ENCODE measurements around the gene PTPN12. TPM values are rescaled to one million over a fixed set of nuclear protein-coding genes. Genes with fewer than 3 reads are reported as not detected.

PTPN12 gene
- total and polyA plus RNA-seq, 9 donors = 34.9 to 61.3 (median 46.9) TPM

GRCh38 chr7:77684030-77684429 lies 146.9 kb downstream of the PTPN12 start:
- H3K36me3 ChIP-seq (ENCODE audit: control insufficient read depth, insufficient read depth, low read length) = peaks cover 20% of the 10 kb centered on the region
- 36% methylated on average over 7 of the region's 9 CpGs for WGBS (ENCODE audit: insufficient coverage)
- H3K4me3 ChIP-seq (ENCODE audit: low read length) = no peak overlapping the region
- H3K27me3 ChIP-seq (ENCODE audit: control insufficient read depth, insufficient read depth, low read length) = no peaks in the 10 kb centered on the region
- H3K9me3 ChIP-seq (replicated peaks; ENCODE audit: control insufficient read depth, low read depth, low read length) = no peaks in the 10 kb centered on the region
- H3K27ac ChIP-seq (ENCODE audit: low read length) = no peak overlapping the region
- peaks cover 2% of the 10 kb centered on the region for H3K4me1 ChIP-seq (ENCODE audit: control insufficient read depth, insufficient read depth, low read length)
- peak; percentile 64 for DNase-seq

- WGBS (ENCODE audit: insufficient coverage) = 73% methylated on average over 3 of the region's 5 CpGs
- peaks cover 2% of the 10 kb centered on the region for H3K4me1 ChIP-seq (ENCODE audit: control insufficient read depth, insufficient read depth, low read length)
- DNase-seq = no peak
These were observed 148.1 kb downstream of the PTPN12 start for GRCh38 chr7:77685233-77685632.

GRCh38 chr7:77687100-77687746 lies 150.1 kb downstream of the PTPN12 start:
- H3K9me3 ChIP-seq (replicated peaks; ENCODE audit: control insufficient read depth, low read depth, low read length) = no peaks in the 10 kb centered on the region
- no CpG with 5 or more reads among the region's 1 CpG for WGBS (ENCODE audit: insufficient coverage)
- H3K4me1 ChIP-seq (ENCODE audit: control insufficient read depth, insufficient read depth, low read length) = peaks cover 2% of the 10 kb centered on the region
- DNase-seq = no peak
- H3K36me3 ChIP-seq (ENCODE audit: control insufficient read depth, insufficient read depth, low read length) = peaks cover 17% of the 10 kb centered on the region
- no peak overlapping the region for H3K4me3 ChIP-seq (ENCODE audit: low read length)
- H3K27me3 ChIP-seq (ENCODE audit: control insufficient read depth, insufficient read depth, low read length) = no peaks in the 10 kb centered on the region
- no peak overlapping the region for H3K27ac ChIP-seq (ENCODE audit: low read length)

More at GRCh38 chr7:77685233-77685632, 148.1 kb downstream of the PTPN12 start:
- no peak overlapping the region for H3K4me3 ChIP-seq (ENCODE audit: low read length)
- no peaks in the 10 kb centered on the region for H3K9me3 ChIP-seq (replicated peaks; ENCODE audit: control insufficient read depth, low read depth, low read length)
- H3K27me3 ChIP-seq (ENCODE audit: control insufficient read depth, insufficient read depth, low read length) = no peaks in the 10 kb centered on the region
- no peak overlapping the region for H3K27ac ChIP-seq (ENCODE audit: low read length)
- peaks cover 20% of the 10 kb centered on the region for H3K36me3 ChIP-seq (ENCODE audit: control insufficient read depth, insufficient read depth, low read length)

DNA sequence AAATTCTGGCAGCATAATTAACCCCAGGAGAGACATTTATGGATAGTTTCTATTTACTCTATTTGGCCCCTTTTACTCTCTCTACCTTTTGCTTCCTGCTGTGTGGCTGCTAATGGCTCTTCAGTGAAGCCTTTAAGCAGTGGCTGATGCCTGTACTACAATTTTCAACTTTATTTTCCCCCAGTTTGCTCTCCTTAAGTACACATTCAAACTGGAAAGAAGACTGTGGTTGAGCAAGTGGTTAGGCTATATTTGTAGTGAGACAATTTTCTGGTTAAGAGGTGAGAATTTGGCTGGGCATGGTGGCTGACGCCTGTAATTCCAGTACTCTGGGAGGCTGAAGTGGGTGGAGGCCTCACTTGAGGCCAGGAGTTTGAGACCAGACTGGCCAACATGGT lies 150.7 kb downstream of the PTPN12 start:
- no CpG with 5 or more reads among the region's 1 CpG for WGBS (ENCODE audit: insufficient coverage)
- H3K4me1 ChIP-seq (ENCODE audit: control insufficient read depth, insufficient read depth, low read length) = peaks cover 2% of the 10 kb centered on the region
- H3K27ac ChIP-seq (ENCODE audit: low read length) = no peak overlapping the region
- H3K27me3 ChIP-seq (ENCODE audit: control insufficient read depth, insufficient read depth, low read length) = no peaks in the 10 kb centered on the region
- H3K9me3 ChIP-seq (replicated peaks; ENCODE audit: control insufficient read depth, low read depth, low read length) = no peaks in the 10 kb centered on the region
- no peak overlapping the region for H3K4me3 ChIP-seq (ENCODE audit: low read length)
- DNase-seq = peak; percentile 25
- peaks cover 12% of the 10 kb centered on the region for H3K36me3 ChIP-seq (ENCODE audit: control insufficient read depth, insufficient read depth, low read length)

Other genes starting within 250 kb of the PTPN12 start
- gene GSAP, start 120.9 kb upstream of the PTPN12 start, total RNA-seq = 4.3 TPM
- 1 to 10 TPM; 2.3 to 5.6 (median 4.0) TPM for gene GSAP, start 120.9 kb upstream of the PTPN12 start, polyA plus RNA-seq (ENCODE audit: insufficient read depth in 1 of 8, insufficient read length in 8 of 8, low replicate concordance in 1 of 8)
- 19.3 TPM for gene RSBN1L, start 159.2 kb downstream of the PTPN12 start, total RNA-seq
- gene RSBN1L, start 159.2 kb downstream of the PTPN12 start, polyA plus RNA-seq (ENCODE audit: insufficient read depth in 1 of 8, insufficient read length in 8 of 8, low replicate concordance in 1 of 8) = 10 to 100 TPM; 14.5 to 19.3 (median 15.7) TPM

All from muscle of leg (tissue), 11 donors.